ENCODE data around the gene RBM33. TPM values are rescaled to one million over a fixed set of nuclear protein-coding genes. Genes with fewer than 3 reads are reported as not detected.

Gene RBM33
- total and polyA plus RNA-seq, 10 of the 15 experiments (the other 5 are each of a cell fraction or from before 2014, with no cell fraction given), result 4.7 to 67.2 (median 24.3) TPM

GRCh38 chr7:155752756-155753445, 108.4 kb downstream of the RBM33 start (continued):
- no peak for TF ChIP-seq POLR2AphosphoS5 (IDR thresholded peaks at IDR 0.05; ENCODE audit: low read length)
- peak; percentile 84 for TF ChIP-seq RUNX3 (IDR thresholded peaks at IDR 0.05; ENCODE audit: low read length)
- no peak for TF ChIP-seq SMAD1 (IDR thresholded peaks at IDR 0.05; ENCODE audit: low read depth, partially characterized antibody)
- TF ChIP-seq EZH2 (IDR thresholded peaks at IDR 0.05; ENCODE audit: borderline replicate concordance, control insufficient read depth, low read depth, low read length), result no peak
- TF ChIP-seq RELA (IDR thresholded peaks at IDR 0.05; ENCODE audit: borderline replicate concordance, partially characterized antibody), result no peak
- TF ChIP-seq ZNF687 (IDR thresholded peaks at IDR 0.05), result no peak
- TF ChIP-seq EGR1 (IDR thresholded peaks at IDR 0.05; ENCODE audit: borderline replicate concordance in 1 of 2, low read depth in 2 of 2, low read length in 2 of 2), result no peak; a peak in 1 of 3 replicates
- TF ChIP-seq NBN (IDR thresholded peaks at IDR 0.05), result no peak
- TF ChIP-seq TCF3 (IDR thresholded peaks at IDR 0.05; ENCODE audit: borderline replicate concordance, insufficient read depth, low read depth, low read length), result 0 out of 2 replicates have a peak, but pooled peaks have one; percentile 14
- no peak for TF ChIP-seq FOS (IDR thresholded peaks at IDR 0.05; ENCODE audit: borderline replicate concordance, extremely low read depth, insufficient read length)
- peak; percentile 58 to 70; a peak in 2 of 4 replicates for TF ChIP-seq IKZF2 (IDR thresholded peaks at IDR 0.05)
- TF ChIP-seq TAF1 (IDR thresholded peaks at IDR 0.05; ENCODE audit: borderline replicate concordance, low read depth, low read length), result no peak
- TF ChIP-seq DPF2 (IDR thresholded peaks at IDR 0.05), result no peak; the same call in 1 of the 2 replicates
- no peak for TF ChIP-seq ZNF24 (IDR thresholded peaks at IDR 0.05)
- TF ChIP-seq NFYB (IDR thresholded peaks at IDR 0.05; ENCODE audit: insufficient read depth, low read depth, low read length), result no peak
- TF ChIP-seq IKZF1 (conservative IDR thresholded peaks at IDR 0.05), result 0 out of 2 replicates have a peak, but pooled peaks have one; percentile 27
- TF ChIP-seq, protein P1, sequence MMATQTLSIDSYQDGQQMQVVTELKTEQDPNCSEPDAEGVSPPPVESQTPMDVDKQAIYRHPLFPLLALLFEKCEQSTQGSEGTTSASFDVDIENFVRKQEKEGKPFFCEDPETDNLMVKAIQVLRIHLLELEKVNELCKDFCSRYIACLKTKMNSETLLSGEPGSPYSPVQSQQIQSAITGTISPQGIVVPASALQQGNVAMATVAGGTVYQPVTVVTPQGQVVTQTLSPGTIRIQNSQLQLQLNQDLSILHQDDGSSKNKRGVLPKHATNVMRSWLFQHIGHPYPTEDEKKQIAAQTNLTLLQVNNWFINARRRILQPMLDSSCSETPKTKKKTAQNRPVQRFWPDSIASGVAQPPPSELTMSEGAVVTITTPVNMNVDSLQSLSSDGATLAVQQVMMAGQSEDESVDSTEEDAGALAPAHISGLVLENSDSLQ (IDR thresholded peaks at IDR 0.05), result peak; percentile 38; the same call in 1 of the 2 replicates
- 0 out of 2 replicates have a peak, but pooled peaks have one; percentile 13 for TF ChIP-seq CBX5 (IDR thresholded peaks at IDR 0.05; ENCODE audit: low read depth)
- peak; percentile 83; the same call in 1 of the 2 replicates for TF ChIP-seq MTA3 (IDR thresholded peaks at IDR 0.05; ENCODE audit: borderline replicate concordance, low read length)
- no peak for TF ChIP-seq ZNF622 (IDR thresholded peaks at IDR 0.05)
- no peak for TF ChIP-seq RFX5 (IDR thresholded peaks at IDR 0.05; ENCODE audit: low read depth, low read length)
- TF ChIP-seq ZNF217 (IDR thresholded peaks at IDR 0.05), result no peak
- TF ChIP-seq CHD2 (IDR thresholded peaks at IDR 0.05; ENCODE audit: borderline replicate concordance, low read depth, low read length), result no peak
- no peak for TF ChIP-seq USF1 (IDR thresholded peaks at IDR 0.05; ENCODE audit: borderline replicate concordance, extremely low read length, insufficient read depth, low read depth, low read length)
- TF ChIP-seq CREM (IDR thresholded peaks at IDR 0.05; ENCODE audit: low read depth), result peak; percentile 31; the same call in 1 of the 2 replicates
- no peak for TF ChIP-seq FOXM1 (IDR thresholded peaks at IDR 0.05; ENCODE audit: low read depth, low read length)
- no peak for TF ChIP-seq CBFB (IDR thresholded peaks at IDR 0.05; ENCODE audit: low read depth)
